Natural killer cell treated with Interleukin-12 subunit alpha and Interleukin-12 subunit beta and Interleukin-15 and Interleukin-18, amount 100 ng/mL, for 72 hours (primary cell): ENCODE measurements around the gene SLC6A1. TPM values are rescaled to one million over a fixed set of nuclear protein-coding genes. Genes with fewer than 3 reads are reported as not detected.

Experiments
- ATAC-seq, 2 donors: fragments of 150-1000 bp; cut with Tn5 transposase in 1 of 2; sonication (Bioruptor Pico), chemical (Tn5 transposase) in 1 of 2; 2 replicates each; pipeline ENCODE4 v1.10.0; 2021
- DNase-seq: peaks from one replicate; pipeline ENCODE4 v3.0.0; 2022; ENCODE audit warnings: low spot score
- H3K27ac Mint-ChIP-seq, 2 donors: 1 replicate in 1 of 2; 2 replicates in 1 of 2; pipeline ENCODE4 v1.8.0; 2022; ENCODE audit warnings: mixed read lengths in 2 of 2, mild to moderate bottlenecking in 1 of 2, moderate library complexity in 1 of 2
- H3K27me3 Mint-ChIP-seq, 2 donors: 1 replicate in 1 of 2; 2 replicates in 1 of 2; pipeline ENCODE4 v1.8.0; 2022; ENCODE audit warnings: mixed read lengths in 2 of 2
- H3K36me3 Mint-ChIP-seq: one replicate; pipeline ENCODE4 v1.8.0; 2022; ENCODE audit warnings: mixed read lengths
- H3K4me1 Mint-ChIP-seq, 2 donors: 1 replicate in 1 of 2; 2 replicates in 1 of 2; pipeline ENCODE4 v1.8.0; 2022; ENCODE audit warnings: low read depth in 2 of 2, mixed read lengths in 2 of 2, mild to moderate bottlenecking in 1 of 2
- H3K4me3 Mint-ChIP-seq: one replicate; pipeline ENCODE4 v1.8.0; 2022; ENCODE audit warnings: mixed read lengths
- H3K9me3 Mint-ChIP-seq: 2 replicates; pipeline ENCODE4 v1.8.0; 2022; ENCODE audit warnings: mixed read lengths
- total RNA-seq, 2 donors: library from RNA; stranded (reverse); gene quantifications; one replicate each; pipeline ENCODE4 v1.2.3, GENCODE V29; 2022

SLC6A1 gene
- total RNA-seq, 2 donors from 2014 or later, result not detected

DNA sequence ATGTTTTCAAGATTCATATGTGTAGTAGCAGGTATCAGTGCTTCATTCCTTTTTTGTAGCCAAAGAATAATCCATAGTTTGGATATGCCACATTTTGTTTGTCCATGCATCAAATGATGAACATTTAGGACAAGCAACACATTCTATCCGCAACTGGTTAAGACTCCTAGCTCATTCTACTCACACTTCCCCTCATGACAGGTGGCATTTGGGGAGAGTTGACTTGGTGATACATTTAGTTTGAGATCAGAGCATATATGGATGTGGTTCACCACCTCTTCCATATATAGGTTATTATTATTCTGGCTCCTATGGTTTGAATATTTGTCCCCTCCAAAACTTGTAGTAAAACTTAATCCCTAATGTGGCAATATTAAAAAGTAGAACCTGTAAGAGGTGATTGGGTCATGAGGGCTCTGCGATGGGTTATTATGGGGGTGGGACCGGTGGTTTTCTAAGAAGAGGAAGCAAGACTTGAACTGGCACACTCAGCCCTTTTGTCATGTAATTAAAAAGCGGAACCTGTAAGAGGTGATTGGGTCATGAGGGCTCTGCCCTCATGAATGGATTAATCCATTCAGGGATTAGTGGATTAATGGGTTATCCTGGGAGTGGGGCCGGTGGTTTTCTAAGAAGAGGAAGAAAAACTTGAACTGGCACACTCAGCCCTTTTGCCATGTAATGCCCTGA is 86.4 kb downstream of the SLC6A1 start:
- DNase-seq (no peak), ATAC-seq (no peak)
- H3K27me3 Mint-ChIP-seq, result peaks cover 12 to 35% of the 10 kb centered on the region in 2 donors
- H3K36me3 Mint-ChIP-seq, result no peaks in the 10 kb centered on the region
- no peak overlapping the region for H3K4me3 Mint-ChIP-seq
- no peaks in the 10 kb centered on the region for H3K4me1 Mint-ChIP-seq
- H3K27ac Mint-ChIP-seq, result no peak overlapping the region
- no peaks in the 10 kb centered on the region for H3K9me3 Mint-ChIP-seq

DNA sequence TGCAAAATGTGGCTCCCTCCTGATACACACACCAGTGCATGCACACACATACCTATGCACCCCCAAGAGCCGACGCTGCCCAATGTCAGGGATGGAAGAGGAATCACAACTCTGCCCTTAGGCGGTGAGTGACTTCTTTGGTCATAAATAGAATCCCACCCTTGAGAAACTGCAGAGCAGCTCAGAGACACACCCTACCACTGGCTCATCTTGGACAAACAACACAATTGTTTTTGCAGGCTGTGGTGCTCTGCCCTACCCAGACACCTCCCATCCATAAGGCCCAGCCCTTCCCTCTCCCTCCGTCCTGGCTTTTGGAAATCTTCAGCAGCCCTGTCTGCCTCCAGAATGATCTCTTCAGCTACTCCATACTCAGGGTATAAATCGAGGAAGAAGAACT is 87.9 kb downstream of the SLC6A1 start:
- ATAC-seq (no peak), DNase-seq (no peak)
- Mint-ChIP-seq H3K36me3 (no peaks in the 10 kb centered on the region), H3K9me3 (no peaks in the 10 kb centered on the region), H3K4me3 (no peak overlapping the region), H3K27me3 (peaks cover 6 to 28% of the 10 kb centered on the region in 2 donors), H3K27ac (no peak overlapping the region), H3K4me1 (no peaks in the 10 kb centered on the region)

DNA sequence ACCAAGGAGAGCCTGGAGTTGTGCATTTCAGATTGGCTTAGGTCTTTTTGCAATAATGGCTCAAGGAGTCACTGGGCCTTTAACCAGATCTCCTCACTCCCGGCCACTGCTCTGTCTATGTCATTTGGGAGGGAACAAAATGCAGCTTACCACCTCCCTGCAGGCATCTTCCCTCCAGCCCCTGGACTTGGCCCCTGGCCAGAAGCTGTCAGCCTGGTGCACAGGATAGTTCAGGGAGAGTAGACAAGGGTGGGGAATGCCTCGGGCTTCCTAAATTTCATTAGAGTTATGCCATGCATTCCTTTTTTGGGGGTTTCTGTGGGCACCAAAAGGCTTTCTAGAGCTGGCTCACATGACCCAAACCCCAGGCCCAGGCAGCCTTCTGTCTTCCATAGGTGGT is 91.5 kb downstream of the SLC6A1 start:
- H3K36me3 Mint-ChIP-seq, result no peaks in the 10 kb centered on the region
- peaks cover 2 to 22% of the 10 kb centered on the region in 2 donors for H3K27me3 Mint-ChIP-seq
- H3K4me1 Mint-ChIP-seq, result no peaks in the 10 kb centered on the region
- DNase-seq, result no peak
- no peak overlapping the region for H3K4me3 Mint-ChIP-seq
- H3K9me3 Mint-ChIP-seq, result no peaks in the 10 kb centered on the region
- no peak for ATAC-seq
- no peak overlapping the region for H3K27ac Mint-ChIP-seq

DNA sequence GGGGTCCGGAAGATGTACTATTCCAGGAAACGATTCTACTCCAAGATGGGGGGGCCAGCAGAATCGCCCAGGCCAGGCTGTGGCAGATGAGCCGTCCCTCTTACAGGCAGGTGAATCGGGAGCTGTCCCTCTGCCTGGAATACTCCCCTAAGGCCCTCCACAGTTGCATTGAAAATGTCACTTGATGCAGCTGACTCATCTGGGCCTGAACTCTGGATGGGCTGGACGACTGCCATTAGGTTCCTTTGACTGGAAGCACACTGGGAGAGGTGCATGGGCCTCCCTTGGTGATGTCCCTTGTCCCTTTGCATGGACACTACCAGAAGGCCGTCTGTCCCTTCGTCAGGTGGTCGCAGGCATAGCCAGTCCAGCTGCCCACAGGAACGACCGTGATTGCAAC is 92.1 kb downstream of the SLC6A1 start:
- Mint-ChIP-seq H3K4me3 (no peak overlapping the region), H3K36me3 (no peaks in the 10 kb centered on the region), H3K27ac (no peak overlapping the region), H3K9me3 (no peaks in the 10 kb centered on the region), H3K4me1 (no peaks in the 10 kb centered on the region), H3K27me3 (peaks cover 2 to 22% of the 10 kb centered on the region in 2 donors)
- no peak for ATAC-seq
- DNase-seq, result no peak

DNA sequence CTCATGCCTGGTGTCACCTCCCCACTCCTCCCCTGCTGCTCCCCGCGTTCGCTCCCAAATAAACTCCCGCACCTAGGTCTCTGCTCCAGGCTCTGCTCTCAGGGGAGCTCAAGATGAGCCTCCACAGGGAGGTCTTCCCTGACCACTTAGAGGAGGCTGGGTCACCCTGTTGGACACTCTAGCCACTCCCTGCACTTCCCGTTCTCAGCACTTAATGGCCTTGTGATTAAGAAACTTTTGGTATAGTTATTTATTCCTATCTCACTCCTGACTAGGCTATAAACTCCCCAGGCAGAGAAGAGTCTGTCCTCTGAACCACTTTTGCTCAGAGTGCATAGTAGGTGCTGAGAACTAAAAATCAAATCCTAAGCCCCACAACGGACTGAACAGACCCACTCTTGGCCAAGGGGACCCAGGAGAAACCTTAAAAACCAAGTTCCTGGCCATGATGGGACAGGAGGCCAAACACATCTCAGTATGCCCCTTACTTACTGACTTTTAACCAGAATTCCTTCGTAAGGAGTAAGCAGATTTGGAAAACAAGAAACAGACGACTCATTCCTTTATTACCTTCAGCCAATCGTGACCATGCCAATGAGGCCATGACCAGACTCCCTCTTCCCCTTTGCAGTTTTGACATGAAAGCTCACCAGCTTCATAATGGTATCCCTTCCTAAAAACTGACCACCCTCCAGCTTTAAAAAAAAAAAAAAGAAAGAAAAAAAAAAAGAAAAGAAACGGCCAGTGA is 92.7 kb downstream of the SLC6A1 start:
- Mint-ChIP-seq H3K4me1 (no peaks in the 10 kb centered on the region), H3K27me3 (peaks cover 2 to 22% of the 10 kb centered on the region in 2 donors), H3K9me3 (no peaks in the 10 kb centered on the region), H3K36me3 (no peaks in the 10 kb centered on the region), H3K4me3 (no peak overlapping the region), H3K27ac (no peak overlapping the region)
- no peak for ATAC-seq
- no peak for DNase-seq

DNA sequence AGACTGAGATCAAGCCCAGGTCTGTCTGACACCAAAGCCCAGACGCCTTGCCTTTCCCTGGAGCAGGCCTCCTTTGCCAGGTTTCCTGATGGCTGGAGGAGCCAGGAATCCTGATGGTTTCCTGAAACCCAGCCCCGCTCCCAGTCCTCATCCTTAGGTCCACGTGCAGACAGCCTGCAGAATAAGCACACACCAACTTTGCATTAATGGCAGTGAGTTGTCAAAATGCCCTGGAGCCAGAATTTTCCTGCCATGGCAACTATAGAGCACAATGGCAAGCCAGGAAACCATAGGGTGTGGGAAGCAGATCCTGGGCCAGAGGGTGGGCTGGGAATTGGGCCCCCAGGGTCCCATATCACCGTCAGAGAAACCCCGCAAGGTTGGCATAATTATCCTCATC is 94.3 kb downstream of the SLC6A1 start:
- ATAC-seq (no peak), DNase-seq (no peak)
- Mint-ChIP-seq H3K9me3 (no peaks in the 10 kb centered on the region), H3K27ac (no peak overlapping the region), H3K4me3 (no peak overlapping the region), H3K4me1 (no peaks in the 10 kb centered on the region), H3K36me3 (no peaks in the 10 kb centered on the region), H3K27me3 (peaks cover 0 to 15% of the 10 kb centered on the region in 2 donors)

DNA sequence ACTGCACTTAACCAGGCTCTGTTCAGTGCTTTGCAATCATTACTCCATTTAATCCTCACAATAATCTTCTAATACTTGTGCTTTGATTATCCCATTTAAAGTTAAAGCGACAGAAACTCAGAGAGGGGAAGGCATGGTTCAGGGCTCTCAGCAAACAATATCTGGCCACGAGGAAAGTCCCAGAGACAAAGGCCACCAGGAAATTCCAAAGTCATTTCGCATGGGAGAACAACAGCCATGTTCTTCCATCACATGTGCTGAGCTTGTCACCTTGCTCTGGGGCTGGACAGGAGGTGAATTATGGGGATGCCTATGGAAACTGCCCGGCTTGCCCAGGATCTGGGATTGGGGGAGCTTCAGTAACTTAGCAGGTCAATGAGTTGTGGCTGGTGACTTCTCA is 95.5 kb downstream of the SLC6A1 start:
- no peaks in the 10 kb centered on the region for H3K36me3 Mint-ChIP-seq
- no peaks in the 10 kb centered on the region for H3K9me3 Mint-ChIP-seq
- H3K4me1 Mint-ChIP-seq, result no peaks in the 10 kb centered on the region
- ATAC-seq, result no peak
- no peak for DNase-seq
- H3K4me3 Mint-ChIP-seq, result no peak overlapping the region
- H3K27ac Mint-ChIP-seq, result no peak overlapping the region
- H3K27me3 Mint-ChIP-seq, result peaks cover 0 to 15% of the 10 kb centered on the region in 2 donors

DNA sequence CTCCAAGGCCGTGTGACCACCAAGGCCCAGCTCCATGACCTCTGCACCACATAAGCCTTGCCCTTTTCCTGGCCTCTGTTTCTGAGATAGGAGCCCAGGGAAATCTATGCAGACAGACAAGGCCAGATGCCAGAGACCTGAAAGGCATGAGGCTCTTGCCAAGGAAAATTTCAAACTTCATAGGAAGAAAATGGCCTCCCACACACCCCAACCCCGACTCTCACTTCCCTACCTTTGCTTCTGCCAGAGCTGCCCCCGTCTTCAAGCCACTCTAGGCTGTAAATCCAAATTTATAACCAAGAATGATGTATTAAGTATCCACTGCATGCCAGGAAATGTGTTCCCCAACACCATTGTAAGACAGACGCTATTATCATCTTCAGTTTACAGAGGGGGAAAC is 96.3 kb downstream of the SLC6A1 start:
- Mint-ChIP-seq H3K27me3 (peaks cover 0 to 15% of the 10 kb centered on the region in 2 donors), H3K36me3 (no peaks in the 10 kb centered on the region), H3K9me3 (no peaks in the 10 kb centered on the region), H3K4me1 (no peaks in the 10 kb centered on the region), H3K27ac (no peak overlapping the region), H3K4me3 (no peak overlapping the region)
- no peak for ATAC-seq
- DNase-seq, result no peak

Other genes starting within 250 kb of the SLC6A1 start
- gene SLC6A11, start 176.5 kb upstream of the SLC6A1 start, total RNA-seq, result not detected
- gene HRH1, start 161.7 kb downstream of the SLC6A1 start, total RNA-seq, result under 1 TPM in 1 of 2 donors, not detected in 1; 0.14 TPM